Neural progenitor cell (in vitro differentiated cells): ENCODE results near the gene NPHP1. TPM values are rescaled to one million over a fixed set of nuclear protein-coding genes. Genes with fewer than 3 reads are reported as not detected.
"Not testable (repeated sequence)": the region's sequence is repeated elsewhere in the genome, so short reads cannot be mapped to it uniquely, and the experiment has no call there.

Experiments used
- DNase-seq: peaks from one replicate; pipeline ENCODE4 v3.0.0-alpha.2; 2016; ENCODE audit warnings: low spot score
- H2AFZ ChIP-seq: fragments of 200-600 bp; sonication (generic); replicated peaks from 2 replicates; pipeline ENCODE4 v1.6.1; 2016; ENCODE audit warnings: antibody characterized with exemption
- H3F3A ChIP-seq: fragments of 200-600 bp; sonication (generic); 2 replicates; pipeline ENCODE4 v1.6.1; 2016; ENCODE audit warnings: antibody characterized with exemption, low read depth
- H3K27ac ChIP-seq: fragments of 200-600 bp; sonication (generic); 2 replicates; pipeline ENCODE4 v1.5.1; 2016; ENCODE audit warnings: mild to moderate bottlenecking
- H3K27me3 ChIP-seq: fragments of 200-600 bp; sonication (generic); 2 replicates; pipeline ENCODE4 v1.6.1; 2016; ENCODE audit warnings: mild to moderate bottlenecking, moderate library complexity
- H3K36me3 ChIP-seq: fragments of 200-600 bp; sonication (generic); 2 replicates; pipeline ENCODE4 v1.5.1; 2016
- H3K4me1 ChIP-seq: fragments of 200-600 bp; sonication (generic); 2 replicates; pipeline ENCODE4 v1.6.1; 2016; ENCODE audit warnings: mixed run types
- H3K4me2 ChIP-seq: fragments of 200-600 bp; sonication (generic); 2 replicates; pipeline ENCODE4 v1.6.1; 2016
- H3K4me3 ChIP-seq: fragments of 200-600 bp; sonication (generic); 2 replicates; pipeline ENCODE4 v1.5.1; 2016
- H3K79me2 ChIP-seq: fragments of 200-600 bp; sonication (generic); 2 replicates; pipeline ENCODE4 v1.6.1; 2016; ENCODE audit warnings: low read depth
- H3K9ac ChIP-seq: fragments of 200-600 bp; sonication (generic); 2 replicates; pipeline ENCODE4 v1.6.1; 2016
- H3K9me3 ChIP-seq: fragments of 200-600 bp; sonication (generic); 2 replicates; pipeline ENCODE4 v1.5.1; 2016; ENCODE audit warnings: low read depth
- H4K20me1 ChIP-seq: fragments of 200-600 bp; sonication (generic); 2 replicates; pipeline ENCODE4 v1.6.1; 2016; ENCODE audit warnings: low read depth
- H3K27ac Mint-ChIP-seq: 3 replicates; pipeline ENCODE4 v1.8.0; 2021; ENCODE audit warnings: mixed read lengths
- H3K27me3 Mint-ChIP-seq: 2 replicates; pipeline ENCODE4 v1.8.0; 2022; ENCODE audit warnings: low read depth, mild to moderate bottlenecking, inconsistent platforms, moderate library complexity, mixed read lengths; ENCODE audit not compliant: insufficient read depth
- H3K36me3 Mint-ChIP-seq: 3 replicates; pipeline ENCODE4 v1.8.0; 2021; ENCODE audit warnings: mixed read lengths
- H3K4me1 Mint-ChIP-seq: 3 replicates; pipeline ENCODE4 v1.8.0; 2021; ENCODE audit warnings: mixed read lengths
- H3K4me3 Mint-ChIP-seq: 3 replicates; pipeline ENCODE4 v1.8.0; 2021; ENCODE audit warnings: mild to moderate bottlenecking, moderate library complexity, mixed read lengths
- H3K9me3 Mint-ChIP-seq: 3 replicates; pipeline ENCODE4 v1.8.0; 2020; ENCODE audit warnings: mixed read lengths
- EZH2 ChIP-seq: fragments of 200-600 bp; sonication (generic); IDR thresholded peaks from 2 replicates; pipeline ENCODE4 v1.6.1; 2017; ENCODE audit warnings: antibody characterized with exemption, mild to moderate bottlenecking, moderate library complexity
- EZH2phosphoT487 ChIP-seq: fragments of 200-600 bp; sonication (generic); IDR thresholded peaks from 2 replicates; pipeline ENCODE4 v1.6.1; 2017; ENCODE audit warnings: antibody characterized with exemption
- total RNA-seq: library from RNA; depleted of rRNA; stranded (reverse); fragments of >200 nt; gene quantifications from 2 replicates; pipeline ENCODE4 v1.2.3, GENCODE V29; 2015; ENCODE audit warnings: low replicate concordance
- TF ChIP-seq, protein P1 (sequence below): fragments of 200-600 bp; sonication (generic); IDR thresholded peaks from 2 replicates; pipeline ENCODE4 v1.5.1; 2017; ENCODE audit warnings: antibody characterized with exemption, mild to moderate bottlenecking

Gene NPHP1
- total RNA-seq, 1 donor from 2014 or later = 8.1 TPM

DNA sequence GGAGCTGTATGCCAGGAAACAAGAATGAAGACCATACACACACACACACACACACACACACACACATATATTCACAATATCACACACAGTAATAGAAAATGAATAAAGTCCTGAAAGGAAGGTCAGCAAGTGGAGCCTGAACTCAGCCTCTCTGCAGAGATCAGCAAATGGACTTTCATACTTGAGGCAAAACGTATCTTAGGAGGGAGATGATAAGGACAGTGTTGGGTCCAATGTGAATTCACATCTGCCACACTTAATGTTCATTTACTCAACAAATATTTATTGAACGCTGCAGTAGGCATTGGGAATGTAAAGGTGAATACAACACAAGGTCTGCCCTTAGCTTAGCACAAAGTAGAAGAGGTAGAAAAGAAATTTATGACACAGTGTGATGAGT, 10.3 kb upstream of the NPHP1 start:
- Histone ChIP-seq H3K27ac (no peak overlapping the region), H4K20me1 (no peaks in the 10 kb centered on the region), H3K79me2 (peaks cover 8% of the 10 kb centered on the region), H2AFZ (no peak overlapping the region), H3K4me3 (no peak overlapping the region), H3K36me3 (no peaks in the 10 kb centered on the region), H3K27me3 (no peaks in the 10 kb centered on the region), H3F3A (peaks cover 15% of the 10 kb centered on the region), H3K4me2 (no peak overlapping the region), H3K4me1 (peaks cover 16% of the 10 kb centered on the region), H3K9me3 (no peaks in the 10 kb centered on the region), H3K9ac (no peak overlapping the region)
- Mint-ChIP-seq H3K9me3 (peaks cover 20% of the 10 kb centered on the region), H3K27ac (no peak overlapping the region), H3K36me3 (no peaks in the 10 kb centered on the region), H3K4me1 (peaks cover 4% of the 10 kb centered on the region), H3K27me3 (peaks cover 4% of the 10 kb centered on the region), H3K4me3 (no peak overlapping the region)
- DNase-seq = no peak
- TF ChIP-seq, protein P1, sequence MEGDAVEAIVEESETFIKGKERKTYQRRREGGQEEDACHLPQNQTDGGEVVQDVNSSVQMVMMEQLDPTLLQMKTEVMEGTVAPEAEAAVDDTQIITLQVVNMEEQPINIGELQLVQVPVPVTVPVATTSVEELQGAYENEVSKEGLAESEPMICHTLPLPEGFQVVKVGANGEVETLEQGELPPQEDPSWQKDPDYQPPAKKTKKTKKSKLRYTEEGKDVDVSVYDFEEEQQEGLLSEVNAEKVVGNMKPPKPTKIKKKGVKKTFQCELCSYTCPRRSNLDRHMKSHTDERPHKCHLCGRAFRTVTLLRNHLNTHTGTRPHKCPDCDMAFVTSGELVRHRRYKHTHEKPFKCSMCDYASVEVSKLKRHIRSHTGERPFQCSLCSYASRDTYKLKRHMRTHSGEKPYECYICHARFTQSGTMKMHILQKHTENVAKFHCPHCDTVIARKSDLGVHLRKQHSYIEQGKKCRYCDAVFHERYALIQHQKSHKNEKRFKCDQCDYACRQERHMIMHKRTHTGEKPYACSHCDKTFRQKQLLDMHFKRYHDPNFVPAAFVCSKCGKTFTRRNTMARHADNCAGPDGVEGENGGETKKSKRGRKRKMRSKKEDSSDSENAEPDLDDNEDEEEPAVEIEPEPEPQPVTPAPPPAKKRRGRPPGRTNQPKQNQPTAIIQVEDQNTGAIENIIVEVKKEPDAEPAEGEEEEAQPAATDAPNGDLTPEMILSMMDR = no peak
- no peak for TF ChIP-seq EZH2
- TF ChIP-seq EZH2phosphoT487 = no peak

DNA sequence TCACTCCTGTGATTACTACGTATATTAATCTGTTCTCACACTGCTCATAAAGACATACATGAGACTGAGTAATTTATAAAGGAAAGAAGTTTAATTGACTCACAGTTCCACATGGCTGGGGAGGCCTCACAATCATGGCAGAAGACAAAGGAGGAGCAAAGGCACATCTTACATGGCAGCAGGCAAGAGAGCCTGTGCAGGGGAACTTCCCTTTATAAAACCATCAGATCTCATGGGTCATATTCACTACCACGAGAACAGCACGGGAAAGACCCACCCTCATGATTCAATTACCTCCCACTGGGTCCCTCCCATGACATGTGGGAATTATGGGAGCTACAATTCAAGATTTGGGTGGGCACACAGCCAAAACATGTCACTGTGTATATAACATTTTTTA, 8.7 kb upstream of the NPHP1 start:
- H3K36me3 ChIP-seq, H3K27me3 Mint-ChIP-seq, H3K4me3 Mint-ChIP-seq, H3K9ac ChIP-seq, H3K4me2 ChIP-seq, H3K4me1 Mint-ChIP-seq, H3K36me3 Mint-ChIP-seq, H2AFZ ChIP-seq, DNase-seq, H3K27me3 ChIP-seq, H4K20me1 ChIP-seq, H3K27ac ChIP-seq, H3K27ac Mint-ChIP-seq, H3K9me3 ChIP-seq, H3K79me2 ChIP-seq, H3K4me3 ChIP-seq: not testable (repeated sequence)
- peaks cover 17% of the 10 kb centered on the region for H3K9me3 Mint-ChIP-seq
- peaks cover 15% of the 10 kb centered on the region for H3F3A ChIP-seq
- H3K4me1 ChIP-seq = peaks cover 16% of the 10 kb centered on the region

DNA sequence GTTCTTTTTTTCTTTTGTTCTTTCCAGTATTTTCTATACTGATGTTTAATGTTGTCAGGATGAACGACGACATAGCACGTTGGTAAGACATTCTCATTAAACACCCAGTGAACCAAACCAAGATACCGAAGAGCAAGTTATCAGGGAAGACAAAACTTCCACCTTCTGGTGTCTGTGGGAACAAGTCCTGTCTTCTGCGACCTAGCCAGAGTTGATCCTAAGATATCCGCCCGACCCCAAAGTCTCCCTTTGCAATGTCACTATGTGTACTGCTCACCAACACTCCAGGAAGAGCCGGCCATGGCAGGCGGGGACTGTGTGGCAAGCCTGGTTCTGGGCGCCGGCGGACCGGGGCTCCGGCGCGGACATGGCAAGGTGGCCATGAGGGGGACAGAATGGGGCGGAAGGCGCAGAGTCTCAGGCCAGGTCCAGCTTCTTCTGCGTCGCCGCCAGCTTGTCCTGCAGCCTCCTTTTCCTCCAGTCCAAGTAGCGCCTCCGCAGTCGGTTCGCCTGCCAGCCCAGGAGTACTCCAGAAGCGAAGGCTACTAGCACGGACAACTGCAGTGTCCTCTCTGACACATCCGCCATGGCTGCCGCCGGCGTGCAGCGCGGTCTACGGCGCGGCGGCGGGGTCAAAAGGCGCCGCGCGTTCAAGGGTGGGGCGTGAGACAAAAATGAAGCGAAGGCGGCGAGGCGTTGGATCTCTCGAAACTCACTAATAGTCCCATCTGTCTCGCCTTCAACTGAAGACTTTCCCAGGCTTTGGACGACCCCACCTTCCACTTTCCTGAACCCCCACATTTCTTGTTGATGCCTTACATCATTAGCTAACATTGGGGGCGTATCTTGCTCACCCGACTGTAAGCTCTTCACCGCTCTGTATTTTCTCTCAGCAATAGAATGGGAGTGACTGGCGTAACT, 7.4 kb upstream of the NPHP1 start, which contains the start of gene MTLN:
Gene MTLN (minus strand): TSS at position 610 of the 921 bp plus-strand sequence. CDS start 22 bp downstream, at position 588.
- Histone ChIP-seq H3K4me2 (peak within 1 kb of the TSS; percentile 88), H3K27ac (no peak within 1 kb of the TSS), H2AFZ (peak within 1 kb of the TSS; percentile 78), H3F3A (peaks cover 6% of the 10 kb centered on the region), H3K9me3 (no peaks in the 10 kb centered on the region), H3K9ac (peak within 1 kb of the TSS; percentile 49), H3K4me1 (peaks cover 10% of the 10 kb centered on the region), H3K27me3 (no peaks in the 10 kb centered on the region), H3K36me3 (no peaks in the 10 kb centered on the region), H3K4me3 (peak within 1 kb of the TSS; percentile 61), H4K20me1 (no peaks in the 10 kb centered on the region), H3K79me2 (peaks cover 8% of the 10 kb centered on the region)
- no peaks in the 10 kb centered on the region for H3K36me3 Mint-ChIP-seq
- DNase-seq = peak; percentile 77
- peaks cover 3% of the 10 kb centered on the region for H3K27me3 Mint-ChIP-seq
- peaks cover 4% of the 10 kb centered on the region for H3K4me1 Mint-ChIP-seq
- peak within 1 kb of the TSS; percentile 89 for H3K4me3 Mint-ChIP-seq
- no peak within 1 kb of the TSS for H3K27ac Mint-ChIP-seq
- peak; percentile 43 for TF ChIP-seq EZH2
- TF ChIP-seq EZH2phosphoT487 = no peak
- TF ChIP-seq, protein P1 = no peak
- peaks cover 14% of the 10 kb centered on the region for H3K9me3 Mint-ChIP-seq
